GM12892 (cell line): Measurements from ENCODE around the gene PRRG4.

Experiments used
- POLR2A ChIP-seq: IDR thresholded peaks from 2 replicates; pipeline ENCODE4 v1.6.1; 2011; ENCODE audit warnings: low read depth, low read length, control low read depth
- TAF1 ChIP-seq: IDR thresholded peaks from 2 replicates; pipeline ENCODE4 v1.6.1; 2011; ENCODE audit warnings: low read depth, mild to moderate bottlenecking, control low read depth, low read length, borderline replicate concordance

GRCh38 chr11:32864555-32864954 lies 34.8 kb downstream of the PRRG4 start:
- TF ChIP-seq POLR2A (no peak), TAF1 (no peak)
